ENCODE data around the gene TSFM. TPM values are rescaled to one million over a fixed set of nuclear protein-coding genes. Genes with fewer than 3 reads are reported as not detected.

Gene TSFM
- total and polyA plus RNA-seq, 2 donors (not counting 1 experiment from before 2014, with no cell fraction given) = 15.5 to 16.8 TPM

DNA sequence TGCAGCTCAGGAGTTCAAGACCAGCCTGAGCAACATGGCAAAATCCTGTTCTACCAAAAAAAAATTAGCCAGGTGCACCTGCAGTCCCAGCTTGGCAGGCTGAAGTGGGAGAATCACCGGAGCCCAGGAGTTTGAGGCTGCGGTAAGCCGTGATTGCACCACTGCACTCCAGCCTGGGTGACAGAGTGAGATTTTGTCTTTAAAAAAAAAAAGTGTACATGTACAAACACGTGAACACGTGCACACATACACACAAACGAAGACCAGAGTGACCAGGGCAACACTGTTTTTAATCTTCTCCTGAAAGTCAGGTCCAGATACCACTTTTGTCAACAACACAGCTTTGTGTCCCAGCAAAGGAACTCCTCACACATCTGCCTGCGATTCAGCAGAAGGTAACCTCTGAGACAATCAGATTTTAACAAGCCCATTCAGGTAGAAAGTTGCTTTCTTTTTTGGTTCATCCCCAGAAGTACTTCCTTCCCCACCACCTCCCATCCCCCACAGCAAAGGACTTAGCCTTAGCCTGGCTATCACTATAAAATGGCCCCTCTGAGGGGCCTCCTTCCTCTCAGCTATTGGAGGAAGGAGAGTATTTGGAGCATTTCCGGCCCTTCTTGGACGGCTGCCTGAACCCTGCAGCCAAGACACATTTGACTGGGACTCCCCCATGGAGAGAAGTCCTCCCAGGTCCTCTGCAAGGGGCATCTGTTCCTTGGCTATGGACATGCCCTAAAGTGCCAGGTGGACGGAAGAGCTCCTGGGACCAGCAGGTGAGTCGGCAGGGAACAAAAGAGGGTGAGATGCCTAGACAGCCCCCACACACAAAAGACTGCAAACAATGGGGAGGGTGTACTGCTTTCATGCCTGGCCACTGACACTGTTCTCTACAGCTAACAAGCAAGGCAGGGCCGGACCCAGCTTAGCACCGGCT is 54.1 kb downstream of the TSFM start:
- Histone ChIP-seq H3K9me3 (ENCODE audit: control insufficient read depth, insufficient read depth, low read depth, low read length) (no peaks in the 10 kb centered on the region), H3K4me1 (ENCODE audit: control insufficient read depth, extremely low read depth, insufficient read depth, low read length) (peaks cover 70% of the 10 kb centered on the region), H4K20me1 (ENCODE audit: control insufficient read depth, extremely low read depth, insufficient read depth, low read length) (peaks cover 2% of the 10 kb centered on the region), H3K36me3 (ENCODE audit: control insufficient read depth, insufficient read depth, low read length) (no peaks in the 10 kb centered on the region), H2AFZ (ENCODE audit: low read length) (no peak overlapping the region), H3K79me2 (ENCODE audit: control insufficient read depth, insufficient read depth, low read length) (peaks cover 98% of the 10 kb centered on the region), H3K9ac (ENCODE audit: insufficient read depth, low read length) (peak overlapping the region; percentile 10), H3K27me3 (ENCODE audit: control insufficient read depth, insufficient read depth, low read length) (no peaks in the 10 kb centered on the region), H3K27ac (ENCODE audit: insufficient read depth, low read length) (peak overlapping the region; percentile 59), H3K4me3 (replicated peaks in 1 of 4; ENCODE audit: control extremely low read depth in 1 of 4, insufficient read depth in 1 of 4, low read depth in 3 of 4, low read length in 4 of 4) (peak overlapping the region; percentile 8 to 47 (median 27)), H3K4me2 (ENCODE audit: extremely low read depth, insufficient read depth, low read length) (peak overlapping the region; percentile 88)
- TF ChIP-seq, protein P1, sequence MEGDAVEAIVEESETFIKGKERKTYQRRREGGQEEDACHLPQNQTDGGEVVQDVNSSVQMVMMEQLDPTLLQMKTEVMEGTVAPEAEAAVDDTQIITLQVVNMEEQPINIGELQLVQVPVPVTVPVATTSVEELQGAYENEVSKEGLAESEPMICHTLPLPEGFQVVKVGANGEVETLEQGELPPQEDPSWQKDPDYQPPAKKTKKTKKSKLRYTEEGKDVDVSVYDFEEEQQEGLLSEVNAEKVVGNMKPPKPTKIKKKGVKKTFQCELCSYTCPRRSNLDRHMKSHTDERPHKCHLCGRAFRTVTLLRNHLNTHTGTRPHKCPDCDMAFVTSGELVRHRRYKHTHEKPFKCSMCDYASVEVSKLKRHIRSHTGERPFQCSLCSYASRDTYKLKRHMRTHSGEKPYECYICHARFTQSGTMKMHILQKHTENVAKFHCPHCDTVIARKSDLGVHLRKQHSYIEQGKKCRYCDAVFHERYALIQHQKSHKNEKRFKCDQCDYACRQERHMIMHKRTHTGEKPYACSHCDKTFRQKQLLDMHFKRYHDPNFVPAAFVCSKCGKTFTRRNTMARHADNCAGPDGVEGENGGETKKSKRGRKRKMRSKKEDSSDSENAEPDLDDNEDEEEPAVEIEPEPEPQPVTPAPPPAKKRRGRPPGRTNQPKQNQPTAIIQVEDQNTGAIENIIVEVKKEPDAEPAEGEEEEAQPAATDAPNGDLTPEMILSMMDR (conservative IDR thresholded peaks at IDR 0.05 in 1 of 2, IDR thresholded peaks at IDR 0.05 in 1 of 2; ENCODE audit: low read depth in 1 of 2, low read length in 2 of 2) = no peak
- TF ChIP-seq EZH2 (IDR thresholded peaks at IDR 0.05; ENCODE audit: low read length, missing control alignments) = no peak
- DNase-seq (ENCODE audit: low read depth in 2 of 2) = peak; percentile 81 to 83

DNA sequence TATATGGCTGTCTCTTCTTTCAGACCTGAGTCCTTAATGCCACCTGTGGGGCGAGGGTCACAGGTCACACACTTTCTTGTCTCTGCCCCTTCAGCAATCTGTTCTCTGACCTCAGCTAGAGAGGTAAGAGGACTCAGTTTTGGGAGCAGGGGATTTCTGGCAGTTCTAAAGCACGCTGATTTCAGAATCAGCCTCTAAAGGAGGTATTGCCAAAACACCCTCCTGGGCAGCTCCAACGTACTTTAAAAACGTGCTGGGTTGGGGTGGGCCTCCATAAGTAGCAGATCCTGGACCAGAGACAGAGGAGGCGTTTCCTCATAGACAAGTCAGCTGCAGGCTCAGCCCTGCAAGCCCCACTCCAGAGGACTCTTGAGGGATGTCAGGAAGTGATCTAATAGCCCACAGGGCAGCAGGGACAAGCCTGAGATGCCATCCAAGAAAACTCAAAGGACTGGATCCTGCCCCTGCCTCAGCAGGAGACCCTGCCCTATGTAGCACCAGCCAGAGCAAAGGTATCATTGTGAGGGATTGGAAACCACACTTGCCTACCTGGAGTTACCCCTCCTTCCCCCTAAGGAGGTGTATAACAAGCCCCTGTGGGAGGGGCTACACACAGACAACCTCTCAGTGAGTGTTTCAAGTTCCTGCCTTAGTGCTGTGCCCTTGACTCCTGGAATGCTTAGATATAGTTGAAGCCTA is 55.4 kb downstream of the TSFM start:
- no peaks in the 10 kb centered on the region for H3K9me3 ChIP-seq (ENCODE audit: control insufficient read depth, insufficient read depth, low read depth, low read length)
- no peaks in the 10 kb centered on the region for H3K27me3 ChIP-seq (ENCODE audit: control insufficient read depth, insufficient read depth, low read length)
- peak overlapping the region; percentile 28 for H3K27ac ChIP-seq (ENCODE audit: insufficient read depth, low read length)
- peaks cover 98% of the 10 kb centered on the region for H3K79me2 ChIP-seq (ENCODE audit: control insufficient read depth, insufficient read depth, low read length)
- TF ChIP-seq, protein P1 (conservative IDR thresholded peaks at IDR 0.05 in 1 of 2, IDR thresholded peaks at IDR 0.05 in 1 of 2; ENCODE audit: low read depth in 1 of 2, low read length in 2 of 2) = no peak
- TF ChIP-seq EZH2 (IDR thresholded peaks at IDR 0.05; ENCODE audit: low read length, missing control alignments) = no peak
- peaks cover 6% of the 10 kb centered on the region for H4K20me1 ChIP-seq (ENCODE audit: control insufficient read depth, extremely low read depth, insufficient read depth, low read length)
- peak overlapping the region; percentile 53 for H3K4me2 ChIP-seq (ENCODE audit: extremely low read depth, insufficient read depth, low read length)
- DNase-seq (ENCODE audit: low read depth in 2 of 2) = peak; percentile 77 to 79
- H3K9ac ChIP-seq (ENCODE audit: insufficient read depth, low read length) = no peak overlapping the region
- H3K36me3 ChIP-seq (ENCODE audit: control insufficient read depth, insufficient read depth, low read length) = no peaks in the 10 kb centered on the region
- H3K4me3 ChIP-seq (replicated peaks in 1 of 4; ENCODE audit: control extremely low read depth in 1 of 4, insufficient read depth in 1 of 4, low read depth in 3 of 4, low read length in 4 of 4) = peak overlapping the region in 2 of 4 experiments; percentile 2 to 14
- H3K4me1 ChIP-seq (ENCODE audit: control insufficient read depth, extremely low read depth, insufficient read depth, low read length) = peaks cover 74% of the 10 kb centered on the region
- no peak overlapping the region for H2AFZ ChIP-seq (ENCODE audit: low read length)

Data from fibroblast of lung (primary cell).